ENCODE data around the gene CBR3.
"Not testable (repeated sequence)": the region's sequence is repeated elsewhere in the genome, so short reads cannot be mapped to it uniquely, and the experiment has no call there.

Gene CBR3

GRCh38 chr21:36134803-36135390 is at the start of gene CBR3:
Gene CBR3 (plus strand): TSS chr21:36135079. CDS start chr21:36135193, 114 bp downstream.
- DNase-seq = peak; percentile 62
- in situ Hi-C loops (cut with HindIII; ENCODE audit: low pct_ligation_motif_present, low pct_unique_long_range_greater_than_20kb, low sequenced_read_pairs) = no loop called here

- no peak for DNase-seq
- in situ Hi-C loops (cut with HindIII; ENCODE audit: low pct_ligation_motif_present, low pct_unique_long_range_greater_than_20kb, low sequenced_read_pairs) = no loop called here
Measured at GRCh38 chr21:36087362-36088138, 47.3 kb upstream of the CBR3 start.

- no peak for DNase-seq
- in situ Hi-C loops (cut with HindIII; ENCODE audit: low pct_ligation_motif_present, low pct_unique_long_range_greater_than_20kb, low sequenced_read_pairs) = no loop called here
Measured at GRCh38 chr21:36089946-36090345, 44.9 kb upstream of the CBR3 start.

- in situ Hi-C loops (cut with HindIII; ENCODE audit: low pct_ligation_motif_present, low pct_unique_long_range_greater_than_20kb, low sequenced_read_pairs) = no loop called here
- DNase-seq = no peak
Measured at GRCh38 chr21:36092681-36093080, 42.2 kb upstream of the CBR3 start.

GRCh38 chr21:36093512-36093911 is 41.4 kb upstream of the CBR3 start:
- in situ Hi-C loops (cut with HindIII; ENCODE audit: low pct_ligation_motif_present, low pct_unique_long_range_greater_than_20kb, low sequenced_read_pairs) = no loop called here

GRCh38 chr21:36096398-36097290 is 38.2 kb upstream of the CBR3 start:
- no peak for DNase-seq
- in situ Hi-C loops (cut with HindIII; ENCODE audit: low pct_ligation_motif_present, low pct_unique_long_range_greater_than_20kb, low sequenced_read_pairs) = no loop called here

More at GRCh38 chr21:36093512-36093911, 41.4 kb upstream of the CBR3 start:
- DNase-seq = no peak

- peak; percentile 81 for DNase-seq
- in situ Hi-C loops (cut with HindIII; ENCODE audit: low pct_ligation_motif_present, low pct_unique_long_range_greater_than_20kb, low sequenced_read_pairs) = no loop called here
Measured at GRCh38 chr21:36097427-36098181, 37.3 kb upstream of the CBR3 start.

- no peak for DNase-seq
- in situ Hi-C loops (cut with HindIII; ENCODE audit: low pct_ligation_motif_present, low pct_unique_long_range_greater_than_20kb, low sequenced_read_pairs) = no loop called here
Measured at GRCh38 chr21:36098182-36098532, 36.7 kb upstream of the CBR3 start.

GRCh38 chr21:36099000-36099399 is 35.9 kb upstream of the CBR3 start:
- no peak for DNase-seq
- in situ Hi-C loops (cut with HindIII; ENCODE audit: low pct_ligation_motif_present, low pct_unique_long_range_greater_than_20kb, low sequenced_read_pairs) = no loop called here

- DNase-seq; in situ Hi-C loops (cut with HindIII; ENCODE audit: low pct_ligation_motif_present, low pct_unique_long_range_greater_than_20kb, low sequenced_read_pairs): not testable (repeated sequence)
Measured at GRCh38 chr21:36099695-36100211, 35.1 kb upstream of the CBR3 start.

- no peak for DNase-seq
- in situ Hi-C loops (cut with HindIII; ENCODE audit: low pct_ligation_motif_present, low pct_unique_long_range_greater_than_20kb, low sequenced_read_pairs) = no loop called here
Measured at GRCh38 chr21:36100971-36101641, 33.8 kb upstream of the CBR3 start.

GRCh38 chr21:36103434-36103833 is 31.4 kb upstream of the CBR3 start:
- DNase-seq = no peak
- in situ Hi-C loops (cut with HindIII; ENCODE audit: low pct_ligation_motif_present, low pct_unique_long_range_greater_than_20kb, low sequenced_read_pairs) = no loop called here

- in situ Hi-C loops (cut with HindIII; ENCODE audit: low pct_ligation_motif_present, low pct_unique_long_range_greater_than_20kb, low sequenced_read_pairs) = no loop called here
- DNase-seq = peak; percentile 94
Measured at GRCh38 chr21:36104317-36105300, 30.3 kb upstream of the CBR3 start.

- in situ Hi-C loops (cut with HindIII; ENCODE audit: low pct_ligation_motif_present, low pct_unique_long_range_greater_than_20kb, low sequenced_read_pairs) = no loop called here
- peak; percentile 38 for DNase-seq
Measured at GRCh38 chr21:36105327-36105842, 29.5 kb upstream of the CBR3 start.

GRCh38 chr21:36109868-36110267 is 25.0 kb upstream of the CBR3 start:
- in situ Hi-C loops (cut with HindIII; ENCODE audit: low pct_ligation_motif_present, low pct_unique_long_range_greater_than_20kb, low sequenced_read_pairs) = no loop called here
- no peak for DNase-seq

GRCh38 chr21:36111238-36111637 is 23.6 kb upstream of the CBR3 start:
- no peak for DNase-seq
- in situ Hi-C loops (cut with HindIII; ENCODE audit: low pct_ligation_motif_present, low pct_unique_long_range_greater_than_20kb, low sequenced_read_pairs) = no loop called here
